ENCODE measurements around the gene TMEM232. TPM values are rescaled to one million over a fixed set of nuclear protein-coding genes. Genes with fewer than 3 reads are reported as not detected.

The TMEM232 gene
- total RNA-seq, 1 experiment from 2014 or later = 1.3 TPM

- TF ChIP-seq, protein P1, sequence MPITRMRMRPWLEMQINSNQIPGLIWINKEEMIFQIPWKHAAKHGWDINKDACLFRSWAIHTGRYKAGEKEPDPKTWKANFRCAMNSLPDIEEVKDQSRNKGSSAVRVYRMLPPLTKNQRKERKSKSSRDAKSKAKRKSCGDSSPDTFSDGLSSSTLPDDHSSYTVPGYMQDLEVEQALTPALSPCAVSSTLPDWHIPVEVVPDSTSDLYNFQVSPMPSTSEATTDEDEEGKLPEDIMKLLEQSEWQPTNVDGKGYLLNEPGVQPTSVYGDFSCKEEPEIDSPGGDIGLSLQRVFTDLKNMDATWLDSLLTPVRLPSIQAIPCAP (CRISPR knock-in tag; IDR thresholded peaks at IDR 0.05) = no peak
- TF ChIP-seq OVOL2 (CRISPR knock-in tag; IDR thresholded peaks at IDR 0.05; ENCODE audit: borderline replicate concordance) (no peak), ZBTB21 (CRISPR knock-in tag; IDR thresholded peaks at IDR 0.05; ENCODE audit: borderline replicate concordance) (no peak)
These were observed 113.7 kb downstream of the TMEM232 start (continued) for GRCh38 chr5:110612794-110613247.

DNA sequence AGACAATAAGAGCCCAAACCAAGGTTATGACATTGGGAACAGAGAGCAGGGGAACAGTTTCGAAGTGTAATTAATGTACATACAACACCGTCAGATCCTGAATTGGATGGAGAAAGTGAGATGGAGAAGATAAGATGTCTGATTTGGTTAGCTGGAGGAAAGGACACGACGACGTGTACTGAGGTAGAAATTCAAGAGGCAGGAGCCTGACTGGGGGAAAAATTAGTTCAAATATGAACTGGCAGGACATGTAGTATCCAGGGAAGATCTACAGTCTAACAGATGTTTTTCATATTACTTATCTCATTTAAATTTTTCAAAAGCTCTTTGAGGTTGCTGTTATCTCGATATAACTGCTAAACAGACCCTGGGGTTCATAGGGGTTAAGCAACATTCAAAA lies 114.7 kb downstream of the TMEM232 start:
- no peaks in the 10 kb centered on the region for H3K27me3 Mint-ChIP-seq (ENCODE audit: low read depth)
- H3K4me3 Mint-ChIP-seq = no peak overlapping the region
- DNase-seq (ENCODE audit: low spot score) = no peak
- peaks cover 4% of the 10 kb centered on the region; the same call in 1 of the 2 replicates for H3K4me1 Mint-ChIP-seq
- TF ChIP-seq CTCF (IDR thresholded peaks at IDR 0.05) = no peak
- no peak for TF ChIP-seq GABPB1 (CRISPR knock-in tag; IDR thresholded peaks at IDR 0.05)
- no peak for TF ChIP-seq NR3C1 (CRISPR knock-in tag; conservative IDR thresholded peaks at IDR 0.05; ENCODE audit: low read depth)
- TF ChIP-seq ERG (CRISPR knock-in tag; IDR thresholded peaks at IDR 0.05) = no peak
- TF ChIP-seq ZNF396 (CRISPR knock-in tag; IDR thresholded peaks at IDR 0.05; ENCODE audit: borderline replicate concordance) = no peak
- TF ChIP-seq TEAD1 (CRISPR knock-in tag; IDR thresholded peaks at IDR 0.05) = no peak
- no peak for TF ChIP-seq GTF2I (CRISPR knock-in tag; conservative IDR thresholded peaks at IDR 0.05)
- TF ChIP-seq, protein P1 (CRISPR knock-in tag; IDR thresholded peaks at IDR 0.05) = no peak
- H3K9me3 Mint-ChIP-seq = peaks cover 16% of the 10 kb centered on the region
- H3K27ac Mint-ChIP-seq = no peak overlapping the region; the same call in 1 of the 2 replicates
- ChIA-PET POLR2A (no interaction called here), CTCF (no interaction called here)
- no peak for ATAC-seq
- H3K36me3 Mint-ChIP-seq = peaks cover 9% of the 10 kb centered on the region

DNA sequence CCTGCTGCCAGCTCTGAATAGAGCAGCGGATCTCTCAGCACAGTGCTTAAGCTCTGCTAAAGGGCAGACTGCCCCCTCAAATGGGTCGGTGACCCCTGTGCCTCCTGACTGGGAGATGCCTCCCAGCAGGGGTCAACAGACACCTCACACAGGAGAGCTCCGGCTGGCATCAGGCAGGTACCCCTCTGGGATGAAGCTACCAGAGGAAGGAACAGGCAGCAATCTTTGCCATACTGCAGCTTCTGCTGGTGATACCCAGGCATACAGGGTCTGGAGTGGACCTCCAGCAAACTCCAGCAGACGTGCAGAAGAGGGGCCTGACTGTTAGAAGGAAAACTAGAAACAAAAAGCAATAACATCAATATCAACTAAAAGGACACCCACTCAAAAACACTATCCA lies 131.6 kb downstream of the TMEM232 start:
- ChIA-PET POLR2A (no interaction called here), CTCF (no interaction called here)
- no peak overlapping the region for H3K4me3 Mint-ChIP-seq
- no peaks in the 10 kb centered on the region; the same call in 1 of the 2 replicates for H3K27me3 Mint-ChIP-seq (ENCODE audit: low read depth)
- ATAC-seq = no peak
- H3K27ac Mint-ChIP-seq = no peak overlapping the region
- DNase-seq (ENCODE audit: low spot score) = no peak
- H3K9me3 Mint-ChIP-seq = peaks cover 7% of the 10 kb centered on the region
- peaks cover 3% of the 10 kb centered on the region; the same call in 1 of the 2 replicates for H3K4me1 Mint-ChIP-seq
- TF ChIP-seq GABPB1 (CRISPR knock-in tag; IDR thresholded peaks at IDR 0.05) (no peak), NFYB (CRISPR knock-in tag; conservative IDR thresholded peaks at IDR 0.05; ENCODE audit: low read depth) (no peak), ZNF423 (CRISPR knock-in tag; IDR thresholded peaks at IDR 0.05) (no peak), PREB (CRISPR knock-in tag; IDR thresholded peaks at IDR 0.05; ENCODE audit: borderline replicate concordance) (no peak), ETV6 (CRISPR knock-in tag; IDR thresholded peaks at IDR 0.05) (no peak)
- TF ChIP-seq, protein P2, sequence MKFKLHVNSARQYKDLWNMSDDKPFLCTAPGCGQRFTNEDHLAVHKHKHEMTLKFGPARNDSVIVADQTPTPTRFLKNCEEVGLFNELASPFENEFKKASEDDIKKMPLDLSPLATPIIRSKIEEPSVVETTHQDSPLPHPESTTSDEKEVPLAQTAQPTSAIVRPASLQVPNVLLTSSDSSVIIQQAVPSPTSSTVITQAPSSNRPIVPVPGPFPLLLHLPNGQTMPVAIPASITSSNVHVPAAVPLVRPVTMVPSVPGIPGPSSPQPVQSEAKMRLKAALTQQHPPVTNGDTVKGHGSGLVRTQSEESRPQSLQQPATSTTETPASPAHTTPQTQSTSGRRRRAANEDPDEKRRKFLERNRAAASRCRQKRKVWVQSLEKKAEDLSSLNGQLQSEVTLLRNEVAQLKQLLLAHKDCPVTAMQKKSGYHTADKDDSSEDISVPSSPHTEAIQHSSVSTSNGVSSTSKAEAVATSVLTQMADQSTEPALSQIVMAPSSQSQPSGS (CRISPR knock-in tag; IDR thresholded peaks at IDR 0.05; ENCODE audit: borderline replicate concordance, low read depth) = no peak
- TF ChIP-seq, protein P3, sequence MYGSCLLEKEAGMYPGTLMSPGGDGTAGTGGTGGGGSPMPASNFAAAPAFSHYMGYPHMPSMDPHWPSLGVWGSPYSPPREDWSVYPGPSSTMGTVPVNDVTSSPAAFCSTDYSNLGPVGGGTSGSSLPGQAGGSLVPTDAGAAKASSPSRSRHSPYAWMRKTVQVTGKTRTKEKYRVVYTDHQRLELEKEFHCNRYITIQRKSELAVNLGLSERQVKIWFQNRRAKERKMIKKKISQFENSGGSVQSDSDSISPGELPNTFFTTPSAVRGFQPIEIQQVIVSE (CRISPR knock-in tag; IDR thresholded peaks at IDR 0.05; ENCODE audit: borderline replicate concordance) = no peak
- TF ChIP-seq, protein P4, sequence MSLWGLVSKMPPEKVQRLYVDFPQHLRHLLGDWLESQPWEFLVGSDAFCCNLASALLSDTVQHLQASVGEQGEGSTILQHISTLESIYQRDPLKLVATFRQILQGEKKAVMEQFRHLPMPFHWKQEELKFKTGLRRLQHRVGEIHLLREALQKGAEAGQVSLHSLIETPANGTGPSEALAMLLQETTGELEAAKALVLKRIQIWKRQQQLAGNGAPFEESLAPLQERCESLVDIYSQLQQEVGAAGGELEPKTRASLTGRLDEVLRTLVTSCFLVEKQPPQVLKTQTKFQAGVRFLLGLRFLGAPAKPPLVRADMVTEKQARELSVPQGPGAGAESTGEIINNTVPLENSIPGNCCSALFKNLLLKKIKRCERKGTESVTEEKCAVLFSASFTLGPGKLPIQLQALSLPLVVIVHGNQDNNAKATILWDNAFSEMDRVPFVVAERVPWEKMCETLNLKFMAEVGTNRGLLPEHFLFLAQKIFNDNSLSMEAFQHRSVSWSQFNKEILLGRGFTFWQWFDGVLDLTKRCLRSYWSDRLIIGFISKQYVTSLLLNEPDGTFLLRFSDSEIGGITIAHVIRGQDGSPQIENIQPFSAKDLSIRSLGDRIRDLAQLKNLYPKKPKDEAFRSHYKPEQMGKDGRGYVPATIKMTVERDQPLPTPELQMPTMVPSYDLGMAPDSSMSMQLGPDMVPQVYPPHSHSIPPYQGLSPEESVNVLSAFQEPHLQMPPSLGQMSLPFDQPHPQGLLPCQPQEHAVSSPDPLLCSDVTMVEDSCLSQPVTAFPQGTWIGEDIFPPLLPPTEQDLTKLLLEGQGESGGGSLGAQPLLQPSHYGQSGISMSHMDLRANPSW (CRISPR knock-in tag; conservative IDR thresholded peaks at IDR 0.05; ENCODE audit: low read depth) = no peak
- H3K36me3 Mint-ChIP-seq = no peaks in the 10 kb centered on the region

Data from WTC11 (cell line).